DND-41 (cell line): ENCODE data around the gene RABGAP1L.

Source experiments
- CTCF ChIP-seq: IDR thresholded peaks from 2 replicates; pipeline ENCODE4 v1.5.1; 2012; ENCODE audit warnings: borderline replicate concordance, low read length, moderate library complexity, mild to moderate bottlenecking; ENCODE audit not compliant: poor library complexity, severe bottlenecking; ENCODE audit errors: extremely low read depth
- EZH2 ChIP-seq: IDR thresholded peaks from 3 replicates; pipeline ENCODE4 v1.6.1; 2012; ENCODE audit warnings: borderline replicate concordance, low read depth, mild to moderate bottlenecking, moderate library complexity, low read length, inconsistent platforms; ENCODE audit not compliant: severe bottlenecking

GRCh38 chr1:174116042-174116441, 43.3 kb upstream of the RABGAP1L start:
- TF ChIP-seq CTCF, result no peak
- no peak for TF ChIP-seq EZH2
